Chondrocyte (in vitro differentiated cells): ENCODE results near the gene OXTR. TPM values are rescaled to one million over a fixed set of nuclear protein-coding genes. Genes with fewer than 3 reads are reported as not detected.

ENCODE experiments used
- DNase-seq: peaks from one replicate; pipeline ENCODE4 v3.0.0; 2021; ENCODE audit warnings: mixed read lengths, low spot score
- H3K27ac Mint-ChIP-seq: one replicate; pipeline ENCODE4 v1.8.0; 2021; ENCODE audit warnings: mild to moderate bottlenecking, moderate library complexity, mixed read lengths; ENCODE audit not compliant: unreplicated experiment
- H3K27me3 Mint-ChIP-seq: 2 replicates; pipeline ENCODE4 v1.8.0; 2021; ENCODE audit warnings: low read depth, mixed read lengths
- H3K36me3 Mint-ChIP-seq: 2 replicates; pipeline ENCODE4 v1.8.0; 2021; ENCODE audit warnings: low read depth, mixed read lengths
- H3K4me1 Mint-ChIP-seq: 2 replicates; pipeline ENCODE4 v1.8.0; 2021; ENCODE audit warnings: low read depth, mild to moderate bottlenecking, mixed read lengths
- H3K4me3 Mint-ChIP-seq: one replicate; pipeline ENCODE4 v1.8.0; 2021; ENCODE audit warnings: mild to moderate bottlenecking, moderate library complexity, mixed read lengths; ENCODE audit not compliant: unreplicated experiment
- H3K9me3 Mint-ChIP-seq: 2 replicates; pipeline ENCODE4 v1.8.0; 2021; ENCODE audit warnings: low read depth, mixed read lengths
- CTCF ChIP-seq: fragments of 200-600 bp; sonication (generic); IDR thresholded peaks from 2 replicates; pipeline ENCODE4 v1.5.0; 2021; ENCODE audit warnings: antibody characterized with exemption, mild to moderate bottlenecking, moderate library complexity
- total RNA-seq: library from RNA; stranded (reverse); gene quantifications from 3 replicates; pipeline ENCODE4 v1.2.1, GENCODE V29; 2021

The OXTR gene
- total RNA-seq, 1 donor from 2014 or later, result 48.5 TPM

GRCh38 chr3:8732413-8732812, 37.0 kb downstream of the OXTR start:
- Mint-ChIP-seq H3K27me3 (no peaks in the 10 kb centered on the region), H3K36me3 (no peaks in the 10 kb centered on the region), H3K27ac (no peak overlapping the region)

GRCh38 chr3:8730656-8731055, 38.8 kb downstream of the OXTR start:
- Mint-ChIP-seq H3K9me3 (peaks cover 3% of the 10 kb centered on the region), H3K27ac (no peak overlapping the region), H3K36me3 (no peaks in the 10 kb centered on the region), H3K4me3 (no peak overlapping the region), H3K4me1 (peaks cover 3% of the 10 kb centered on the region), H3K27me3 (no peaks in the 10 kb centered on the region)
- no peak for DNase-seq
- TF ChIP-seq CTCF, result no peak

More at GRCh38 chr3:8732413-8732812, 37.0 kb downstream of the OXTR start:
- no peak overlapping the region for H3K4me3 Mint-ChIP-seq
- no peaks in the 10 kb centered on the region for H3K9me3 Mint-ChIP-seq
- peaks cover 3% of the 10 kb centered on the region for H3K4me1 Mint-ChIP-seq
- no peak for DNase-seq
- TF ChIP-seq CTCF, result no peak

GRCh38 chr3:8729479-8729878, 39.9 kb downstream of the OXTR start:
- DNase-seq, result no peak
- H3K4me1 Mint-ChIP-seq, result peaks cover 3% of the 10 kb centered on the region
- H3K36me3 Mint-ChIP-seq, result no peaks in the 10 kb centered on the region
- no peak for TF ChIP-seq CTCF
- H3K27ac Mint-ChIP-seq, result no peak overlapping the region
- peaks cover 3% of the 10 kb centered on the region for H3K9me3 Mint-ChIP-seq
- no peaks in the 10 kb centered on the region for H3K27me3 Mint-ChIP-seq
- H3K4me3 Mint-ChIP-seq, result no peak overlapping the region

- Mint-ChIP-seq H3K27ac (no peak overlapping the region), H3K4me3 (no peak overlapping the region), H3K36me3 (no peaks in the 10 kb centered on the region), H3K27me3 (no peaks in the 10 kb centered on the region), H3K9me3 (peaks cover 3% of the 10 kb centered on the region), H3K4me1 (no peaks in the 10 kb centered on the region)
- no peak for DNase-seq
- no peak for TF ChIP-seq CTCF
Measured at GRCh38 chr3:8727605-8728512, 41.6 kb downstream of the OXTR start.

- Mint-ChIP-seq H3K27me3 (no peaks in the 10 kb centered on the region), H3K27ac (no peak overlapping the region), H3K4me3 (no peak overlapping the region), H3K36me3 (no peaks in the 10 kb centered on the region), H3K4me1 (no peaks in the 10 kb centered on the region), H3K9me3 (peaks cover 3% of the 10 kb centered on the region)
- DNase-seq, result no peak
- no peak for TF ChIP-seq CTCF
Measured at GRCh38 chr3:8724108-8724752, 45.2 kb downstream of the OXTR start.
